ENCODE measurements around the gene SLC26A11. TPM values are rescaled to one million over a fixed set of nuclear protein-coding genes. Genes with fewer than 3 reads are reported as not detected.

Gene SLC26A11
- total and polyA plus RNA-seq, 2 of the 13 experiments (the other 11 are each of a cell fraction or from before 2014, with no cell fraction given) = 8.7 to 13.2 TPM

DNA sequence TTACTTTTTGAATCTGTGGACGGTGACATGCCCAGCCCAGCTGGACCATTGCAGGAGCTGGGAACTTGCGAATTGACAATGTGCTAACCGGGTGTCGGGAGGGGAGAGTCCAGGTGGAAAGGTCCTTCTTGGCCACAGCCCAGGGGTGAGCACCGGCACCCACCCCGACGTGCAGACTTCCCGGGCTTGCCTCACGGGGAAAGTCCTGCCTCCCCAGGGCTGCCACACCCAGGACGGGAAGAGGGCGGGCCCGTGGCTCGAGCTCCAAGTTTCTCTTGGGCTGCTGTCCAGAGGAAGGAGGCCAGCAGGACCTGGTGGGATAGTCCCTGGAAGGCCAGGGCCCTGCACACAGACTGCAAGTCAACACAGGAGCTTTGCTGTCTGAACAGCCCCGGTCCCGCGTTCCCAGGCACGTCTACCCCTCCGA is 32.7 kb upstream of the SLC26A11 start (continued):
- TF ChIP-seq HNRNPLL (IDR thresholded peaks at IDR 0.05; ENCODE audit: low read depth, low read length, poor library complexity, severe bottlenecking) (no peak), ZNF432 (CRISPR knock-in tag; IDR thresholded peaks at IDR 0.05; ENCODE audit: borderline replicate concordance) (no peak), ZBTB40 (IDR thresholded peaks at IDR 0.05) (no peak), ZBTB40 (CRISPR knock-in tag; IDR thresholded peaks at IDR 0.05) (0 out of 2 replicates have a peak, but pooled peaks have one; percentile 34), SUZ12 (IDR thresholded peaks at IDR 0.05; ENCODE audit: low read depth, low read length) (no peak), ZNF773 (CRISPR knock-in tag; IDR thresholded peaks at IDR 0.05; ENCODE audit: borderline replicate concordance) (no peak), NFRKB (IDR thresholded peaks at IDR 0.05) (no peak), DMAP1 (CRISPR knock-in tag; IDR thresholded peaks at IDR 0.05) (no peak), KDM1A (CRISPR knock-in tag; IDR thresholded peaks at IDR 0.05) (no peak), E2F2 (CRISPR knock-in tag; IDR thresholded peaks at IDR 0.05; ENCODE audit: borderline replicate concordance) (no peak), NR2C2 (CRISPR knock-in tag; IDR thresholded peaks at IDR 0.05; ENCODE audit: borderline replicate concordance) (no peak), SOX13 (IDR thresholded peaks at IDR 0.05) (no peak), SOX13 (CRISPR knock-in tag; conservative IDR thresholded peaks at IDR 0.05 in 1 of 2, IDR thresholded peaks at IDR 0.05 in 1 of 2) (no peak), BATF2 (CRISPR knock-in tag; IDR thresholded peaks at IDR 0.05) (no peak), GABPB1 (CRISPR knock-in tag; IDR thresholded peaks at IDR 0.05) (peak; percentile 18; the same call in 1 of the 2 replicates)
- TF ChIP-seq, protein P1, sequence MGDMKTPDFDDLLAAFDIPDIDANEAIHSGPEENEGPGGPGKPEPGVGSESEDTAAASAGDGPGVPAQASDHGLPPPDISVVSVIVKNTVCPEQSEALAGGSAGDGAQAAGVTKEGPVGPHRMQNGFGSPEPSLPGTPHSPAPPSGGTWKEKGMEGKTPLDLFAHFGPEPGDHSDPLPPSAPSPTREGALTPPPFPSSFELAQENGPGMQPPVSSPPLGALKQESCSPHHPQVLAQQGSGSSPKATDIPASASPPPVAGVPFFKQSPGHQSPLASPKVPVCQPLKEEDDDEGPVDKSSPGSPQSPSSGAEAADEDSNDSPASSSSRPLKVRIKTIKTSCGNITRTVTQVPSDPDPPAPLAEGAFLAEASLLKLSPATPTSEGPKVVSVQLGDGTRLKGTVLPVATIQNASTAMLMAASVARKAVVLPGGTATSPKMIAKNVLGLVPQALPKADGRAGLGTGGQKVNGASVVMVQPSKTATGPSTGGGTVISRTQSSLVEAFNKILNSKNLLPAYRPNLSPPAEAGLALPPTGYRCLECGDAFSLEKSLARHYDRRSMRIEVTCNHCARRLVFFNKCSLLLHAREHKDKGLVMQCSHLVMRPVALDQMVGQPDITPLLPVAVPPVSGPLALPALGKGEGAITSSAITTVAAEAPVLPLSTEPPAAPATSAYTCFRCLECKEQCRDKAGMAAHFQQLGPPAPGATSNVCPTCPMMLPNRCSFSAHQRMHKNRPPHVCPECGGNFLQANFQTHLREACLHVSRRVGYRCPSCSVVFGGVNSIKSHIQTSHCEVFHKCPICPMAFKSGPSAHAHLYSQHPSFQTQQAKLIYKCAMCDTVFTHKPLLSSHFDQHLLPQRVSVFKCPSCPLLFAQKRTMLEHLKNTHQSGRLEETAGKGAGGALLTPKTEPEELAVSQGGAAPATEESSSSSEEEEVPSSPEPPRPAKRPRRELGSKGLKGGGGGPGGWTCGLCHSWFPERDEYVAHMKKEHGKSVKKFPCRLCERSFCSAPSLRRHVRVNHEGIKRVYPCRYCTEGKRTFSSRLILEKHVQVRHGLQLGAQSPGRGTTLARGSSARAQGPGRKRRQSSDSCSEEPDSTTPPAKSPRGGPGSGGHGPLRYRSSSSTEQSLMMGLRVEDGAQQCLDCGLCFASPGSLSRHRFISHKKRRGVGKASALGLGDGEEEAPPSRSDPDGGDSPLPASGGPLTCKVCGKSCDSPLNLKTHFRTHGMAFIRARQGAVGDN (CRISPR knock-in tag; IDR thresholded peaks at IDR 0.05) = peak; percentile 44

Measured in HepG2 (cell line).